HCT116 (cell line): ENCODE data around the gene TBC1D8. TPM values are rescaled to one million over a fixed set of nuclear protein-coding genes. Genes with fewer than 3 reads are reported as not detected.

Experiments used
- ATAC-seq: fragments of 200-7000 bp; cut with Tn5 transposase; 2 replicates; pipeline ENCODE4 v1.9.1; 2020; ENCODE audit warnings: mild to moderate bottlenecking, moderate library complexity
- BruUV-seq: library from RNA; stranded (reverse); fragments of 400-500 nt; replicated peaks from 2 replicates; lab custom pipeline; 2021; lab: Mats Ljungman, UMichigan
- CTCF ChIA-PET: fragments of 300-600 bp; sonication (Branson Sonifier 250); formaldehyde crosslinking; loops from one replicate; lab custom pipeline; 2021; ENCODE audit warnings: antibody characterized with exemption; lab: Charles Lee
- POLR2A ChIA-PET: fragments of 300-600, 350-600 bp; sonication (Branson Sonifier 250); formaldehyde crosslinking; loops from one replicate; lab custom pipeline; 2021; ENCODE audit warnings: antibody characterized with exemption; lab: Charles Lee
- RAD21 ChIA-PET, 2 experiments: fragments of 300-600 bp; sonication (Branson Sonifier 250); formaldehyde crosslinking; loops; one replicate each; lab custom pipeline; 2023; ENCODE audit warnings: low total read pairs in 2 of 2; ENCODE audit not compliant: uncharacterized antibody in 2 of 2, unreplicated experiment in 2 of 2, low non-redundant PET in 1 of 2; lab: Charles Lee
- DNase-seq: peaks from one replicate; pipeline ENCODE4 v3.0.0-alpha.2; 2010; ENCODE audit warnings: low read depth, low spot score
- H2AFZ ChIP-seq: fragments of 200-600 bp; shearing (Covaris generic), sonication (generic); 2 replicates; pipeline ENCODE4 v1.6.1; 2017; ENCODE audit warnings: low read depth, mixed run types, mixed read lengths, antibody characterized with exemption, low read length; ENCODE audit not compliant: poor library complexity, severe bottlenecking
- H3K27ac ChIP-seq: 2 replicates; pipeline ENCODE4 v1.5.1; 2012; ENCODE audit warnings: low read depth, low read length
- H3K27me3 ChIP-seq: fragments of 200-600 bp; sonication (generic); 2 replicates; pipeline ENCODE4 v1.6.1; 2016; ENCODE audit warnings: mixed run types, low read length, mixed read lengths; ENCODE audit not compliant: insufficient read depth
- H3K36me3 ChIP-seq, 2 experiments: fragments of 200-500 bp in 1 of 2; fragments of 200-600 bp in 1 of 2; sonication (Bioruptor generic) in 1 of 2; sonication (generic) in 1 of 2; 2 replicates each; pipeline versions ENCODE4 v1.5.1 to v1.6.1; 2014 to 2016; ENCODE audit warnings: low read length in 2 of 2, inconsistent platforms in 1 of 2, mixed read lengths in 1 of 2, mixed run types in 1 of 2; ENCODE audit not compliant: insufficient read depth in 2 of 2, control insufficient read depth in 1 of 2
- H3K4me1 ChIP-seq, 2 experiments: fragments of 200-600 bp in 1 of 2; sonication (generic) in 1 of 2; 2 replicates each; pipeline versions ENCODE4 v1.5.1 to v1.6.1; 2012 to 2017; ENCODE audit warnings: low read length in 2 of 2, inconsistent platforms in 1 of 2, mild to moderate bottlenecking in 1 of 2, mixed read lengths in 1 of 2, mixed run types in 1 of 2, moderate library complexity in 1 of 2; ENCODE audit not compliant: insufficient read depth in 2 of 2, control insufficient read depth in 1 of 2
- H3K4me2 ChIP-seq: fragments of 200-600 bp; sonication (generic); 2 replicates; pipeline ENCODE4 v1.6.1; 2017; ENCODE audit warnings: mixed run types, low read length, mixed read lengths
- H3K4me3 ChIP-seq, 2 experiments: fragments of 200-600 bp in 1 of 2; sonication (generic) in 1 of 2; replicated peaks in 1 of 2; 2 replicates each; pipeline ENCODE4 v1.5.1; 2011 to 2016; ENCODE audit warnings: low read length in 2 of 2, control low read depth in 1 of 2, low read depth in 1 of 2, mild to moderate bottlenecking in 1 of 2, mixed read lengths in 1 of 2, mixed run types in 1 of 2
- H3K79me2 ChIP-seq: fragments of 200-600 bp; sonication (generic); 2 replicates; pipeline ENCODE4 v1.6.1; 2017; ENCODE audit warnings: mild to moderate bottlenecking, mixed run types, low read length, moderate library complexity, mixed read lengths; ENCODE audit not compliant: insufficient read depth
- H3K9ac ChIP-seq: fragments of 200-600 bp; sonication (generic); 2 replicates; pipeline ENCODE4 v1.6.1; 2016; ENCODE audit warnings: low read length, mixed read lengths
- H3K9me2 ChIP-seq: fragments of 200-600 bp; sonication (generic), shearing (Covaris generic); 2 replicates; pipeline ENCODE4 v1.6.1; 2017; ENCODE audit warnings: mixed run types, mild to moderate bottlenecking, moderate library complexity; ENCODE audit not compliant: insufficient read depth
- H3K9me3 ChIP-seq, 2 experiments: fragments of 200-500 bp in 1 of 2; fragments of 200-600 bp in 1 of 2; sonication (Bioruptor generic) in 1 of 2; sonication (generic) in 1 of 2; 2 replicates each; pipeline ENCODE4 v1.6.1; 2014 to 2017; ENCODE audit warnings: low read length in 2 of 2, mixed read lengths in 2 of 2, inconsistent platforms in 1 of 2, low read depth in 1 of 2, mild to moderate bottlenecking in 1 of 2, mixed run types in 1 of 2, moderate library complexity in 1 of 2; ENCODE audit not compliant: control insufficient read depth in 1 of 2, insufficient read depth in 1 of 2
- H4K20me1 ChIP-seq: fragments of 200-600 bp; sonication (generic), shearing (Covaris generic); 2 replicates; pipeline ENCODE4 v1.6.1; 2017; ENCODE audit warnings: mixed run types, mild to moderate bottlenecking, moderate library complexity; ENCODE audit not compliant: insufficient read depth
- ATF3 ChIP-seq: IDR thresholded peaks from 2 replicates; pipeline ENCODE4 v1.6.1; 2012
- EGR1 ChIP-seq: IDR thresholded peaks from 2 replicates; pipeline ENCODE4 v1.6.1; 2012; ENCODE audit warnings: low read depth
- EZH2 ChIP-seq: fragments of 200-600 bp; sonication (generic); IDR thresholded peaks from 2 replicates; pipeline ENCODE4 v1.6.1; 2017; ENCODE audit warnings: antibody characterized with exemption, mixed run types
- FOSL1 ChIP-seq: IDR thresholded peaks from 2 replicates; pipeline ENCODE4 v1.6.1; 2012; ENCODE audit warnings: low read depth
- MAX ChIP-seq: IDR thresholded peaks from 2 replicates; pipeline ENCODE4 v1.6.1; 2012
- POLR2A ChIP-seq: IDR thresholded peaks from 2 replicates; pipeline ENCODE4 v1.7.0; 2011; ENCODE audit warnings: borderline replicate concordance; ENCODE audit not compliant: insufficient read depth, insufficient read length; ENCODE audit errors: extremely low read depth
- POLR2AphosphoS5 ChIP-seq: IDR thresholded peaks from 2 replicates; pipeline ENCODE4 v1.6.1; 2011; ENCODE audit warnings: mild to moderate bottlenecking, low read depth, low read length, moderate library complexity
- RAD21 ChIP-seq: IDR thresholded peaks from 2 replicates; pipeline ENCODE4 v1.6.1; 2012; ENCODE audit warnings: low read depth, mild to moderate bottlenecking
- SRF ChIP-seq: IDR thresholded peaks from 2 replicates; pipeline ENCODE4 v1.6.1; 2012; ENCODE audit warnings: low read depth
- YY1 ChIP-seq: IDR thresholded peaks from 2 replicates; pipeline ENCODE4 v1.6.1; 2011; ENCODE audit warnings: low read length, low read depth, moderate library complexity, mild to moderate bottlenecking; ENCODE audit not compliant: insufficient replicate concordance; ENCODE audit errors: extremely low read depth
- ZFX ChIP-seq: fragments of 450-650 bp; IDR thresholded peaks from 2 replicates; pipeline ENCODE4 v1.6.1; 2017
- intact Hi-C: fragments of 100-400 bp; cut with micrococcal nuclease; formaldehyde crosslinking; loops from 2 replicates; pipeline ENCODE4 v1.10.0; 2022
- total RNA-seq: library from RNA; stranded (reverse); gene quantifications from one replicate; pipeline ENCODE4 v1.2.1, GENCODE V29; 2021; ENCODE audit not compliant: unreplicated experiment

TBC1D8 gene
- total RNA-seq, 1 experiment from 2014 or later: 44.0 TPM

GRCh38 chr2:101014264-101014857, 136.8 kb downstream of the TBC1D8 start:
- Histone ChIP-seq H3K9me3 (no peaks in the 10 kb centered on the region), H3K4me3 (no peak overlapping the region), H3K27ac (no peak overlapping the region), H4K20me1 (peaks cover 20% of the 10 kb centered on the region; the same call in 1 of the 2 replicates), H3K27me3 (no peaks in the 10 kb centered on the region), H3K4me1 (no peaks in the 10 kb centered on the region), H3K79me2 (no peaks in the 10 kb centered on the region), H2AFZ (no peak overlapping the region), H3K36me3 (peaks cover 26 to 30% of the 10 kb centered on the region in 2 experiments; a peak in 3 of 4 replicates), H3K9ac (no peak overlapping the region), H3K4me2 (no peak overlapping the region), H3K9me2 (no peaks in the 10 kb centered on the region)
- intact Hi-C loops: no loop called here
- RAD21 ChIA-PET: interaction anchor here (0.6 to 0.7 kb wide), 2 partner anchors 27 to 138 kb away, joined by 4 to 5 read pairs; no protein-coding TSS in a partner anchor
- BruUV-seq: no TSS peak
- CTCF ChIA-PET: interaction anchor here (0.8 to 1.6 kb wide), 2 partner anchors 138 to 191 kb away, joined by 3 to 4 read pairs; no protein-coding TSS in a partner anchor
- ATAC-seq (no peak), DNase-seq (no peak)
- TF ChIP-seq EGR1: no peak
- no peak for TF ChIP-seq FOSL1
- no peak for TF ChIP-seq SRF
- TF ChIP-seq ATF3: no peak
- TF ChIP-seq MAX: no peak
- TF ChIP-seq RAD21: no peak
- TF ChIP-seq POLR2A: no peak
- TF ChIP-seq YY1: no peak
- TF ChIP-seq POLR2AphosphoS5: no peak
- no peak for TF ChIP-seq EZH2
- no peak for TF ChIP-seq ZFX
- POLR2A ChIA-PET: no interaction called here
